HG03571 (cell line): ENCODE data around the gene UBP1.
"Not testable (repeated sequence)": the region's sequence is repeated elsewhere in the genome, so short reads cannot be mapped to it uniquely, and the experiment has no call there.

Experiments
- ATAC-seq: cut with Tn5 transposase; IDR thresholded peaks from one replicate; pipeline ENCODE4 v1.9.1; 2021; ENCODE audit not compliant: unreplicated experiment

The UBP1 gene

GRCh38 chr3:33437556-33438283 lies 2.5 kb downstream of the UBP1 start:
- no peak for ATAC-seq

GRCh38 chr3:33433843-33434242 lies 6.4 kb downstream of the UBP1 start:
- no peak for ATAC-seq

GRCh38 chr3:33430571-33430970 lies 9.6 kb downstream of the UBP1 start:
- ATAC-seq, result no peak

GRCh38 chr3:33430061-33430460 lies 10.1 kb downstream of the UBP1 start:
- ATAC-seq, result no peak

- not testable (repeated sequence) for ATAC-seq
These were observed 10.9 kb downstream of the UBP1 start for GRCh38 chr3:33429306-33429705.

- no peak for ATAC-seq
These were observed 11.5 kb downstream of the UBP1 start for GRCh38 chr3:33428734-33429133.

- ATAC-seq, result no peak
These were observed 13.4 kb downstream of the UBP1 start for GRCh38 chr3:33426630-33427317.

GRCh38 chr3:33426068-33426467 lies 14.1 kb downstream of the UBP1 start:
- ATAC-seq, result no peak

GRCh38 chr3:33425453-33425852 lies 14.8 kb downstream of the UBP1 start:
- no peak for ATAC-seq

GRCh38 chr3:33424606-33425452 lies 15.4 kb downstream of the UBP1 start:
- no peak for ATAC-seq

GRCh38 chr3:33420966-33421365 lies 19.2 kb downstream of the UBP1 start:
- no peak for ATAC-seq

GRCh38 chr3:33419948-33420347 lies 20.3 kb downstream of the UBP1 start:
- ATAC-seq, result peak; percentile 80

- ATAC-seq, result no peak
These were observed 23.0 kb downstream of the UBP1 start for GRCh38 chr3:33417066-33417673.

- ATAC-seq, result not testable (repeated sequence)
These were observed 29.4 kb downstream of the UBP1 start for GRCh38 chr3:33410816-33411215.

- no peak for ATAC-seq
These were observed 36.4 kb downstream of the UBP1 start for GRCh38 chr3:33403756-33404155.

- ATAC-seq, result no peak
These were observed 37.3 kb downstream of the UBP1 start for GRCh38 chr3:33402936-33403335.

GRCh38 chr3:33401781-33402180 lies 38.4 kb downstream of the UBP1 start:
- no peak for ATAC-seq

- ATAC-seq, result no peak
These were observed 41.8 kb downstream of the UBP1 start for GRCh38 chr3:33398410-33398809.

GRCh38 chr3:33395900-33396299 lies 44.3 kb downstream of the UBP1 start:
- no peak for ATAC-seq

GRCh38 chr3:33394403-33395054 lies 45.7 kb downstream of the UBP1 start:
- no peak for ATAC-seq

- ATAC-seq, result no peak
These were observed 47.5 kb downstream of the UBP1 start for GRCh38 chr3:33392703-33393125.
